ENCODE measurements around the gene GRM3.

GRCh38 chr7:86653919-86654659, 10.4 kb downstream of the GRM3 start:
- TF ChIP-seq YY1 (IDR thresholded peaks at IDR 0.05; ENCODE audit: insufficient read depth, insufficient read length) (no peak), ZNF274 (IDR thresholded peaks at IDR 0.05; ENCODE audit: low read depth, low read length) (no peak)

Measured in NT2/D1 (cell line).